ENCODE measurements around the gene GSG1L2. TPM values are rescaled to one million over a fixed set of nuclear protein-coding genes. Genes with fewer than 3 reads are reported as not detected.

Gene GSG1L2
- total RNA-seq, 1 experiment from 2014 or later: not detected

- no peaks in the 10 kb centered on the region for H3K9me3 ChIP-seq (ENCODE audit: control insufficient read depth, insufficient read depth, low read depth, low read length)
- in situ Hi-C loops (cut with HindIII; ENCODE audit: low pct_unique_long_range_greater_than_20kb, low sequenced_read_pairs) (no loop called here), intact Hi-C loops (cut with micrococcal nuclease; ENCODE audit: unreplicated experiment) (no loop called here)
- no peaks in the 10 kb centered on the region for H3K27me3 ChIP-seq (ENCODE audit: control insufficient read depth, insufficient read depth, low read length)
- no peaks in the 10 kb centered on the region for H3K36me3 ChIP-seq (ENCODE audit: control insufficient read depth, insufficient read depth, low read length)
- ATAC-seq (no peak), DNase-seq (ENCODE audit: low read depth, low spot score) (no peak)
- TF ChIP-seq SIN3A (IDR thresholded peaks at IDR 0.05; ENCODE audit: borderline replicate concordance, insufficient read depth, low read depth, low read length): no peak
- TF ChIP-seq CTCF (IDR thresholded peaks at IDR 0.05): no peak
- TF ChIP-seq POLR2AphosphoS5 (IDR thresholded peaks at IDR 0.05; ENCODE audit: low read depth, low read length): no peak
- no peak for TF ChIP-seq TCF7L2 (IDR thresholded peaks at IDR 0.05; ENCODE audit: low read depth, low read length)
- TF ChIP-seq REST (IDR thresholded peaks at IDR 0.05; ENCODE audit: insufficient read depth in 1 of 2, low read depth in 2 of 2, low read length in 1 of 2): no peak
- no TSS peak for BruUV-seq (replicated peaks)
- CTCF ChIA-PET: no interaction called here
- no peak overlapping the region for H3K27ac ChIP-seq (ENCODE audit: low read length)
- POLR2A ChIA-PET: no interaction called here
- H3K4me3 ChIP-seq (ENCODE audit: low read depth in 2 of 2, low read length in 2 of 2): no peak overlapping the region
- H3K4me1 ChIP-seq (ENCODE audit: control insufficient read depth, insufficient read depth, low read length): no peaks in the 10 kb centered on the region
Measured at GRCh38 chr17:9854255-9854654, 32.4 kb upstream of the GSG1L2 start.

- CTCF ChIA-PET: interaction anchor here (0.7 kb wide), 1 partner anchor 79 kb away, joined by 12 read pairs; no protein-coding TSS in a partner anchor
- ATAC-seq: no peak
- POLR2A ChIA-PET: no interaction called here
- no peak overlapping the region for H3K27ac ChIP-seq (ENCODE audit: low read length)
- TF ChIP-seq TCF7L2 (IDR thresholded peaks at IDR 0.05; ENCODE audit: low read depth, low read length) (no peak), POLR2AphosphoS5 (IDR thresholded peaks at IDR 0.05; ENCODE audit: low read depth, low read length) (no peak), SIN3A (IDR thresholded peaks at IDR 0.05; ENCODE audit: borderline replicate concordance, insufficient read depth, low read depth, low read length) (no peak), CTCF (IDR thresholded peaks at IDR 0.05) (no peak)
- no peaks in the 10 kb centered on the region for H3K36me3 ChIP-seq (ENCODE audit: control insufficient read depth, insufficient read depth, low read length)
- H3K9me3 ChIP-seq (ENCODE audit: control insufficient read depth, insufficient read depth, low read depth, low read length): no peaks in the 10 kb centered on the region
- BruUV-seq (replicated peaks): no TSS peak
- in situ Hi-C loops (cut with HindIII; ENCODE audit: low pct_unique_long_range_greater_than_20kb, low sequenced_read_pairs): no loop called here
- H3K27me3 ChIP-seq (ENCODE audit: control insufficient read depth, insufficient read depth, low read length): no peaks in the 10 kb centered on the region
- no peaks in the 10 kb centered on the region for H3K4me1 ChIP-seq (ENCODE audit: control insufficient read depth, insufficient read depth, low read length)
- no peak for DNase-seq (ENCODE audit: low read depth, low spot score)
- no peak overlapping the region for H3K4me3 ChIP-seq (ENCODE audit: low read depth in 2 of 2, low read length in 2 of 2)
- intact Hi-C loops (cut with micrococcal nuclease; ENCODE audit: unreplicated experiment): no loop called here
Measured at GRCh38 chr17:9850151-9850550, 28.3 kb upstream of the GSG1L2 start.

Data from Panc1 (cell line).